GM18858 (cell line): ENCODE results near the gene TRIM2.
"Not testable (repeated sequence)": the region's sequence is repeated elsewhere in the genome, so short reads cannot be mapped to it uniquely, and the experiment has no call there.

Experiments
- ATAC-seq: cut with Tn5 transposase; IDR thresholded peaks from one replicate; pipeline ENCODE4 v1.9.1; 2021; ENCODE audit not compliant: unreplicated experiment

The TRIM2 gene

DNA sequence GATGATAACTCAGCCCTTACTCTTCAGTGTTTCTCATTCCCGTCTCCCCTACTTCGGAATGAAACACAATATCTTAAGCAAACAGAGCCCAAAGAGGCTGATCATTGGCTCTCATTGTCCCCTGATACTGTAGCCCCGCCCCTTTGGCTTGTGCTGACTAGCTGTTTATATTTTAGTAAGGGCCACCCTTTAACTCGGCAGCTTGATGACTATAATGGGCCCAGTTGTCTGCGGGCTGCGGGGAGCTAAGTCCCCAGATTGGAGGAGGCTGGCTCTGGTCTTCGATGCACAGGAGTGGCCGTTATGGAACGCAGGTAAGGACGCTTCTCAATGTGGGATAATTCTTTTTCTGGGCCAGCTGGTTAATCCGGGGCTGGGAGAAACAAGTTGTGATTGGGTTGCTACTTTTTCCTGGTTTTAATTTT, at the start of gene TRIM2:
Gene TRIM2, plus strand, starts transcription at position 197 of the 425 bp plus-strand sequence. Its CDS starts 88 bp downstream, at position 285.
- ATAC-seq = no peak

DNA sequence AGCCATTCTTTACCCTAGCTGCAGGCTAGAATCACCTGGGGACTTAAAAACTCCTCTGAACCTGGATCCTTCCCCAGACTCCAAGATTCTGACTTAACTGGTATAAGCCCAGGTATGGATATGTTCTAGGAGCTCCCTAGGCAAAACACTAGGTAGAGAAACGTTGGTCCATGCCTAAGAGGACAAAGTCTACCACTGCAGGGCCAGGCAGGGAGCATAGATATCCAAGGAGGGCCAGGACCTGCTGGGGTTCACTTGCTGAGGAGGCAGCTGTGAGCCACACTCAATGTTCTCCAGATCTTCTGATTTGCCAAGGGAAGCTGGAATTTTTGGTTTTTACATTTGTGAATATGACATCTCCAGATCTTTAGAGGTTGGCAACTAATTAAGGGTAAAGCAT, 48.6 kb upstream of the TRIM2 start:
- ATAC-seq = no peak

DNA sequence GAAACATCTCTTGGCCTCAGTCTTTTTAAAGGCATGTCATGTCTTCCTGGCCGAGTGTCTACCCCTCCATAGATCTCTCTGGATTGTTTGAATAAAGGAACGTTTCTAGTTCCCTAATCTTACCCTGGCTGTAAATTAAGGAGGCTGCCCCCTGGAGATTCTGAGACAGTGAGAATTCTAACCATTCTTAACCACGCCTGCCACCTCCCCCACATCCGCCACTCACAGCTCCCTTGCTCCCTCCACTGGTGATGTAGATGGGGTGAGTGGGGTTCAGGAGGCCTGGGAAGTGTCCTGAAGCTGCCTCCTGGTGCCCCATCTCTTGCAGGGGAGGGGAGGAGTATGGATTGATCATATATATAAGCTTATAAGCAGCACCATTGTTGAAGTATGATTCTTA, 48.0 kb upstream of the TRIM2 start:
- ATAC-seq = no peak

DNA sequence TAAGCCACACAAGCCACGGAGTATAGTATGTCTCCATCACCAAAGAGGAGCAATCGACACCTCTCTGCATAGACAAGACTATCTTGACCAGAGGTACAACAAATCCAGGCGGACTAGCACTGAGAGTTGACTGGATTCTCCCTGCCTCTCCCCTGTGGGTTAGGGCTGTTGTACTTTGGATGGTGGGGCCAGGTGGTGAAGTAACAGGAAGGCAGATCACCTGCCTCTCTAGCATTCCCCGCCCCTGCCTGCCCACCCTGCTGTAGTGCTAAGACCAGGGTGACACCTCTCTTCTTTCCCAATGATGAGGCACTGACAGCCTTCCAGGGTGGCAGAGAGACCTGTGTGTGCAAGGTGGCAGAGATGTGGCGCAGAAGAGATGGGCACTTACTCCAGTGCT, 47.5 kb upstream of the TRIM2 start:
- no peak for ATAC-seq

DNA sequence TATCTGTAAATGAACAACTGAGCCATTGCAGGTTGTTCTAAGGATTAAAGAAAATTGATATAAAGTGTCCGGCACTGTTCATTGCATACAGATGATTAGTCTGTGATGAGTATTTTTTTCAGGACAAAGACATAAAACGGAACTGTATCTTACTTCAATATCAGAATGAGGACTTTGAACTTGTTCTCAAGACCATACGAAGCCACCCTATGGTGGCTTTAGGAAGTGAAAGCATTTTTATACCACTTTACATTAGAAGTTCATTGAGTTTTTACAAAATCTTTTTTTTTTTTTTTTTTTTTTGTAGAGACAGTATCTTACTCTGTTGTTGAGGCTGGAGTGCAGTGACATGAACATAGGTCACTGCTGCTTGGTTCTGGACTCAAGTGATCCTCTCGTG, 45.2 kb upstream of the TRIM2 start:
- ATAC-seq = no peak

DNA sequence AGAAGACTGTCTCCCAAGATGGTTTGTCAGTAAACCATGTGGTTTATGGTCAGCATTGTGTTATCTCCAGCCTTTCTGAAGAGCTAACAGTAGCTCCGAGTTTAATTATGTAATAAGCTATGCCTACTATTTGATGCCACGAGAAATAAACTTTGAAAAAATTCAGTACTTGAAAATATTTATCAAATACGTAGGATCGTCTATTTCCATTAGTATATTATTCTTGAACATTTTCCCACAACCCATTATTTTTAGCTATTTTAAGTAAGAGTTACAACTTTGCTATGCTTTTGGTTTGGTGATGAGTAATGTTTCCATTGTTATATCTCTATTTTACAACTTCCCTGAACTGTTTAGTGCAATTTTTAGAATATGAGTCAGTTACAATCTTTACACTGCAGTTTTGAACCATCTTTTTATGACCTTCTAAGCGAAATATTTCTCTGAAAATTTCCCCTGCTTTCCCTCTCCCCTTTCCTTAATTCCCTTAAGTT, 44.5 kb upstream of the TRIM2 start:
- ATAC-seq = no peak

DNA sequence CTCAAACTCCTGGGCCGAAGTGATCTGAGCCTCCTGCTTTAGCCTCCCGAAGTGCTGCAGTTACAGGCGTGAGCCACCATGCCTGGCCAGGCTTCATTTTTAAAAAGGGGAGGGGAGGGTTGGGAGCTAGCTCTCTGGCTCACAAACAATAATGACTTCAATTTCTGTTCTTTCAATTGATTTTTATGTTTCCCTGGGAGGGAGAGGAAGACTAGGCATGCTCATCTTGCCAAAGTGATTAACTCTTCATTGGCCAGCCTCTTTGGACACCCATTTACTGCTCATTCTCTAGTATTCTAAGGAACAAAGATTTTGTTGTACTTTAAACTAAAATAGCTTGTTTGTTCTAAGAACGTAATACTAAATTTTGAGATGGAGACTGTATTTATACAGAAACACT, 43.4 kb upstream of the TRIM2 start:
- ATAC-seq = no peak

DNA sequence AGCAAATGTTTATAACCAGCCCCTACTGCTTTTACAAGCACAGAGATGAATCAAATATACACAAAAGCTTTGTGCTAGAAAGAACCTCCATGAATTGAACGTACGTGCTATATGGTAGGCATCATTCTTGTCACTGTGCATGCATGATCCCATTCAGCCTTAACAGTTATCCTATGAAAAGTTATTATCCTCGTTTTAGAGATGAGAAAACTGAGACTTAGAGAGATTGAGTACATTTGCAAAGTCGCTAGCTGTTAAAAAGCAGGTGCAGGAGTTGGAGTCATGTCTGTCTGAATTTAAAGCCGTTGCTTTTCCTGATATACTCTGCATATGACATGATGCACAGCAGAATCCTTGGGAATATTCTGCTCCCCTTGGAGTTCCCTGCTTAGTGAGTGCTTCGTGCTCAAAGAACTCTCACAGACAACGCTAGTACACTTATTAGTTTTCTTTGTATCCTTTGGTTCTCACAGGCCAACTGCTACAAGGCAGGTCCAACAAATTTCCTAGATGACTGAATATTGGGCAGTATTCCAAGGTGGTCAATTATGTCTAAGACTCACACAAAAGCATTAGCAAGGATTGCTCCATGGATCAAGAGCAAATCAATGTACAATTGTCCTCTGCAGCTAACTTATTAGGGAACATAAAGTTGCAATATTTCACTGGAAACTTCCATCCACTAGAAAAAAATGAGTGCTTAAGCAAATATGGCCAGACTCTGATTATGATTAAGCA, 42.8 kb upstream of the TRIM2 start:
- no peak for ATAC-seq

DNA sequence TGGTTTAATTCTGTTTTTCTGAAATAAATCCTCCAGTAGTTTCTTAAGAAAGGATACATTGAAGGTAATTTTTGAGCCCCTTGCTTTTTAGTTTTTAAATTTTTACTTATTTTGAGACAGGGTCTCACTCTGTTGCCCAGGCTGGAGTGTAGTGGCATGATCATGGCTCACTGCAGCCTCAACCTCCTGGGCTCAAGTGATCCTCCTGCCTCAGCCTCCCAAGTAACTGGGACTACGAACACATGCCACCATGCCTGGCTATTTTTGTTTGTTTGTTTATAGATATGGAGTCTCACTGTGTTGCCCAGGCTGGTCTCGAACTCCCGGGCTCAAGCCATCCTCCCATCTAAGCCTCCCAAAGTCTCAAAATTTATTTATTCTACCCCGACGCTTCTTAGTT, 39.0 kb upstream of the TRIM2 start:
- ATAC-seq = not testable (repeated sequence)

DNA sequence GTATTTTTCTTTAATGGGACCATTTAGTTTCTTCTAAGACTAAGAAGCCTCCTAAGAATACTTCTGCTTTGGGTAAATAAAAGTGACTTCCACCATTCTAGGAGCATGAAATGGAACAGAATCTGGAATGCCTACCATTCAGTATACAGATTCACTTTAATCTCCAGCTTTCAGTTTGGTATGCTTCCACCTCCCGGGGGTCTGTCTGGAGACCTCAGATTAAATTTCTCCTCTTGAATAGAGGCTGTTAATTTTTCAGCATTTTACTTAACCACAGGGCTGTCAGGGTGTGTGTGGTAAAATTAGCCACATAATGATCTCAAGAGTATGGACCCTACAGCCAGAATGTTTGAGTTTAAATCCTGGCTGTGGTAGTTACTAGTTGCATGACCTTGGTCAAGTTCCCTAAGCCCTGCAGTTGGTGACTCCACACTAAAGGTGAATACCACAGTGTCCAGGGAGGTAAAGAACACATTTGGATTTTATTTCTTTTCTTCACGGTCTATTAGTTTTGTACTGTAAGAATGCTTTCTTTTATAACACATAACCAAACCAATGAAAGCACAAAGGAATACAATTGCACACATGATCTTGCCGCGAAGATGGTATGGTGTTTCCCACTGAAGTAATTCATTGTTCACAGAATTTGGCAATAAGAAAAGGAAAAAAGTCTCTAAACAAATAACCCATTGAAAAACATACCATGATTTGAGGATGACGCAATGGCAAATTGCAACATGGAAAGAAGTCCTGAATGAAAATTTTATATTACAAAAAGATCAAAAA, 37.3 kb upstream of the TRIM2 start:
- no peak for ATAC-seq

DNA sequence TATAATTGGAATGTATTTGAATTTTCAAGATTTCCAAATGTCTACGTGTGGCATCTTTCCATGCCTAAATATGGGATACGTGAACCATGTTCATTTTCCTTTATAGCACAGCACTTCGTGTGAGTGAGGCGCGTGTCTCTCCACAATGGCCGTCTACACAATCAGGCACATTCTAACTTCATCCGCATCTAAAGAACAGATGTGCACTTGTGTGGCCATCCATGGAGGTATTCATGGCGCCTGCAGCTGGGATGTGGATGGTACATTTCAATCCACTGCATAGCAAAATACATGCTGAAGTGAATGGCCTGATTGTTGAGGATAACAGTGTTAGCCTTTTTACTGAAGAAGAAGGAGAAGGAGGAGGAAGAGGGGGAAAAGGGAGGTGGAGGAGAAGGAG, 34.5 kb upstream of the TRIM2 start:
- ATAC-seq = no peak

DNA sequence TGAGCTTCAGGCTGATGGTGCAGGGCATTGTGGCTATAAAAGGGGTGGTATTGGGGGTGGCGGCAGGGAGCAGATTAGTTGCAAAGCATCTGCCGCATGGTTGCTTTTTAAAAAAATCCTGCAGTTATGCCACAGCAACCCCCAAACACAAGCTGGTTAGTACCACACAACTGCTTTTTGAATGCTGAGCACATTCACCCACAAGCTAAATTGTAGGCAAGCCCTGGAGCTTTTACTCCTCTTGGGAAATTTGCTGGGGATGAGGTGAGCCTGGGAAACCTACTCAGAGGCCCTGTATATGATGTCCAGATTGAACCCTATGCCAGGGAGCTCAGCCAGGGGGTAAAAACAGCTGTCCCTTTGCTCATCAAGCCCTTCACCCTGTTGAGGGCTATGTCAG, 33.8 kb upstream of the TRIM2 start:
- ATAC-seq = no peak

DNA sequence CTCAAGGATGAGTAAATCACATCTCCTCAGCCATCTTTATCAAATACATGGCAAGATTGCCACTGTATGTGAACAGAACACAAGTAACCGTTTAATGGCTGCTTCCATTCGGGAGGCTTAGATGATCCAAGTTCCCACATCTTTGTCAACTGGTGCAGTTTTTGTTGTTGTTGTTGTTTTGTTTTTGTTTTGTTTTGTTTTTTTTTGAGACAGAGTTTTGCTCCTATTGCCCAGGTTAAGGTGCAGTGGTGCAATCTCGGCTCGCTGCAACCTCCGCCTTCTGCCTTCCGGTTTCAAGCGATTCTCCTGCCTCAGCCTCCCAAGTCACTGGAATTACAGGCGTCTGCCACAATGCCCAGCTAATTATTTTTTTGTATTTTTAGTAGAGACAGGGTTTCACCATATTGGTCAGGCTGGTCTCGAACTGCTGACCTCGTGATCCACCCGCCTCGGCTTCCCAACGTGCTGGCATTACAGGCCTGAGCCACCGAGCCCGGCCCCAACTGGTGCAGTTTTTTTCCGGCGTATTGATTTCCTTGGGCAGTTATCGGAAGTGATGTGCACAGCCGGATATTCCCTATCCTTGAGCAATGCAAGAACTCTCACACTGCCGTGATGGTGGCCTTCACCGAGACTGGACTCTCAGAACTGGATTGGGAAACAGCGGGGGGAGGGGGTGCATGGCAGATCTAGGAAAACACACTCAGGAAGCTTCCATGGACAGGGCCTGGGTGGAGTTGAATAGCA, 29.2 kb upstream of the TRIM2 start:
- no peak for ATAC-seq

DNA sequence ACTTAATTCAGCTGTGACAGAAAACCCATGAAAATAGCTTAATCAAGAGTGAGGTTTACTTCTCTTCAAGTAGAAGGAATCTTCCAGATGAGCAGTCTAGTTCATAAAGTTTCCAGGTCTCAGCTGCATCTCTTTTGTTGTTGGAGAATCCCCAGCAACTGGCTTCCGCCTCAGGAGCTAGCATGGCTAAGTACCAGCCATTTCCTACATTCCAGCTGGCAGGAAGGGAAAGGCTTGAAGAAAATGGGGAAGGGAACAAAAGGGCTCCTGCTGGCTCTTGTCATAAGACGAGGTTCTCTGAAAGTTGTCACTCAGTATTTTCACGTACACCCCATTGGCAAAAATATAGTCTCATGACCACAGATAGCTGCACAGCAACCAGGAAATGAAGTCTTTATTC, 27.3 kb upstream of the TRIM2 start:
- ATAC-seq = no peak

DNA sequence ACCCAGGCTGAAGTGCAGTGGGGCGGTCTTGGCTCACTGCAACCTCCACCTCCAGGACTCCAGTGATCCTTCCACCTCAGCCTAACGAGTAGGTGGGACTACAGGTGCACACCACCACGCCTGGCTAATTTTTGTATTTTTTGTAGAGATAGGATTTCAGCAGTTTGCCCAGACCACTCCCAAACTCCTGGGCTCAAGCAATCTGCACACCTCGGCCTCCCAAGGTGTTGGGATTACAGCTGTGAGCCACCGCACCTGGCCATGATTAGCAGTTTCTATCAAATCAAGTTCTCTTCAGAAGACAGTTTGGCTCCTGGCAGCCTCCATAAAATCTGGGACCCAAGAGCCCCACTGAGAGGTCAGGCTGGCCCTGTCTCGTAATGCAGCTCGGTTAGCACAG, 26.4 kb upstream of the TRIM2 start:
- ATAC-seq = no peak

DNA sequence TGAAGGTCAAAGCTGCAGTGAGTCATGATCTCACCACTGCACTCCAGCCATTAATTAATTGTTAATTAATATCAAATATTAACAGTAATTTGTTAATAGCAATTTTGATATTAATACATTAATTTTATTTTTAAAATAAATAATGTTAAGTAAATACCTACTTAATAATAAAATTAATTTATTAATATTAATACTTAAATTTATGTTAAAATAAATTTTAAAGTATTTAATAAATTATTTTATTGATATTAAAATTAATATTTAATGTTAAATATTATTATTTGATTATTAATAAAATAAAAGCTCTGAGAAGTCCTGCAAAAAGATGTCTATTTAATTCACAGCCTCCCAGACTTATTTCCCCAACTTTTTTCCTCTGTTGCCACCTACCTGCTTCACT, 25.1 kb upstream of the TRIM2 start:
- no peak for ATAC-seq

DNA sequence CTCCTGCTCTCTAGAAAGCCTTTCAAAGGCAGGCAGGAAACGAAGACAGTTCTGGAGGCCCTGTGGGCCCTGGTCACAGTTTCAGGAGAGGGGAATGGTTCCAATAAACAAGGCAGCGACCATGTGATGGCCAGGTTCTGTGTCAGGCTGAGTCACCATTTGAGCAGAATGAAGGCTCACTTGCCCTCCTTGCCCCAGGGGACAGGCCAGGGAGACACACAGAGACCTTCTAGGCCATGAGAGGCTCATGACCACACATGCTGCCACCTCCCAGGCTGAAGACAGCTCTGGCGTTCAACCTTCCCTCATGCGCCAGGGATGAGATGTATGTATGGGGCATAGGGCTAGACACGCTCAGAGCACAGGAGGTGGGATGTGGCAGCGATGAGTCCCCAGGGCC, 22.9 kb upstream of the TRIM2 start:
- ATAC-seq = no peak

DNA sequence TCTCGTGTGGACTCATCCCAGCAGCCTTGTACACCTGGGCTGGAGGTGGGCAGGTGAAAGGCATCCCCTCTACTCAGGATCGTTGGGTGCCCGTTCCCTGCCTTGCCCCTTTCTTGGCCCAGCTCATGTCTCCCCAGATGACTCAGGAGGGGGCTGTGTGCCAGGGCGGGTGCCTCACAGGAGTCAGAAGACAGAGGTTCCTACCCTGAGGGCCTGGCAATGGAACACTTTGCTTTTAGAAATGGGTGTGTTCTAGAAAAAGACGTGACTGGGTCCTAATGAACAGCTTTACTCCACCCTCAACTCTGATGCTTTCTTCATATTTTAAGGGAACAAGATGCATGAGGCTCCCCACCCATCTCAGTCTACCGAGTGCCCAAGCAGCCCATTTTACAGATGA, 22.5 kb upstream of the TRIM2 start:
- no peak for ATAC-seq

DNA sequence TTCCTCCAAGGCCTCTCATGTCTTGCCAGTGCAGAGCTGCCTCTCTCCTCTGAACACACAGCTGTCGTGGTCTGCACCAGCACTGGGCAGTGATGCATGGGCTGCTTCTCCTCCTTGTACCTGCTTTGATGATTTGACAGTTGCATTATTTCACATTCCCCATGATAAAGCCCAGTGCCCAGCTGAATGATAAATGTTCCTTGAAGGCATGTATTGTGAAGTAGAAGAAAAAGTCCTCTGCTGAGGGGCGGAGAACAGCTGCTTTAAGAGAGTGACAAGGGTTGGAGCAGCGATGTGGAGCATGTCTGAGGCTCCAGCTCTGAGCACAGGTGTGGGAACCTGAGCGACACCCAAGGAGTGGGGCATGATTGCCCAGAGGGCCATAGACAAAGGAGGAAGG, 21.1 kb upstream of the TRIM2 start:
- no peak for ATAC-seq

DNA sequence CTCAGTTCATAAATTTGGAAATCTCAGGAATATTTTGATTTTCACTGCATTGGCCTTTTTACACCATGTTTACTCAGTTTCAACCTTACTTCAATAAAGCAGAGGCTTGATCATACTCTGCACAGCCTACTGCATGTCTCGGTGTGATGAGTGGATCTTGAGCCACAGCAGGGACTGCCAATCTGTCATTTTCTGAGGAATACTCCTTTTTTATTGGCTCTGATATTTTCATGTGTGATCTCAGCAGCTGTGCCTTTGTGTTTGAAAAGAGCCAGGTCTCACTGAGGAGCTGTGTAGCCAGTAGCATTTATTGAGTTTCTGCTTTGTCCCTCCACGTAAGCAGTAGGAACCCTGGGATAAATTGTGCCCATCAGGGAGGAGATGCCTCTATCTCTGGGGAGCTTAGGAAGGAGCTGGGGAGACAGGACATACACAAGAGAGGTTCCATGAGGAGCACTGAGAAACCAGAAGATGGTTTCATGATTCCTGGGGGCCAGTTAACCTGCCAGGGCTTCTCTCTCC, 18.9 kb upstream of the TRIM2 start:
- ATAC-seq = no peak

DNA sequence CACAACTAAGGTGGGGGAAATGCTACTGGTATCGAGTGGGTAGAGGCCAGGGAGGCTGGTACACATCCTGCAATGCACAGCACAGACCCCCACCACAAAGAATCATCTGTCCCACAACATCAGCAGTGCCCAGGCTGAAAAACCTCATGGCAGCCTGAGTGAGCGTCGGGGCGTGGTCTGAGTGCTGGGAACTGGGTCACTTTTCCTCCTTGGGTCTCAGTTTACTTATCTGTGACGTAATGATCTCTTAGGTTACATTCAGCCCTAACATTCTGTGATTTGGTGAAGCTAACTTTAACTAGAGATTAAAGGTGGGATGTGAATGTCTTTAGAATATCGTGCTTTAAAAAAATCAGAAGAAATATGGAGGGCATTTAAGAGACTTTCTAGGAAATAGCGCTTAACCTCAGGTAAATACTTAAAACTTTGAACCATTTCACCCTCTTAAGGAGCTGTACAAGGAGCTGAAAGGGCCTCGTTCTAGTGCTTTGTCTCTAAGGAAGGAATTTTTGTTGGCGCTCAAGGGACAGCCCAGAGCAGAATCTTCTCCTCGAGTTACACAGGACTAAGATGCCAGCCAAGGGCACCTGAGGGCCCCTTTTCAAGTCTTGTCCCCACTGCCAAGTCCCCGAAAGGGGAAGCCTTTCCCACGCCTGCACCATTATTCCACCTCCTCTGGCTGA, 18.1 kb upstream of the TRIM2 start:
- no peak for ATAC-seq
